CD14-positive monocyte (primary cell): ENCODE results near the gene FIBIN. TPM values are rescaled to one million over a fixed set of nuclear protein-coding genes. Genes with fewer than 3 reads are reported as not detected.

Experiments used
- DNase-seq, 3 donors: peaks; one replicate each; pipeline ENCODE4 v3.0.0-alpha.2; 2011 to 2022
- H2AFZ ChIP-seq: 2 replicates; pipeline ENCODE4 v1.6.0; 2012; ENCODE audit warnings: mild to moderate bottlenecking, low read depth, low read length, inconsistent platforms; ENCODE audit not compliant: insufficient read depth, poor library complexity, severe bottlenecking
- H3K27ac ChIP-seq, 2 donors: 1 replicate in 1 of 2; 2 replicates in 1 of 2; pipeline ENCODE4 v1.5.1; 2012 to 2013; ENCODE audit warnings: low read length in 2 of 2, control low read depth in 1 of 2, inconsistent platforms in 1 of 2, low read depth in 1 of 2, mild to moderate bottlenecking in 1 of 2
- H3K27me3 ChIP-seq, 2 donors: one replicate each; pipeline versions ENCODE4 v1.6.0 to v1.6.1; 2011 to 2013; ENCODE audit warnings: low read length in 2 of 2; ENCODE audit not compliant: control insufficient read depth in 2 of 2, insufficient read depth in 2 of 2
- H3K36me3 ChIP-seq, 2 donors: replicated peaks in 1 of 2; 1 replicate in 1 of 2; 2 replicates in 1 of 2; pipeline versions ENCODE4 v1.5.1 to v1.6.1; 2012 to 2013; ENCODE audit warnings: low read length in 2 of 2, control low read depth in 1 of 2, inconsistent platforms in 1 of 2, mild to moderate bottlenecking in 1 of 2; ENCODE audit not compliant: insufficient read depth in 2 of 2, control insufficient read depth in 1 of 2
- H3K4me1 ChIP-seq, 2 donors: 1 replicate in 1 of 2; 2 replicates in 1 of 2; pipeline versions ENCODE4 v1.5.1 to v1.6.1; 2012 to 2013; ENCODE audit warnings: low read length in 2 of 2, control low read depth in 1 of 2, inconsistent platforms in 1 of 2, mild to moderate bottlenecking in 1 of 2, moderate library complexity in 1 of 2; ENCODE audit not compliant: insufficient read depth in 2 of 2, control insufficient read depth in 1 of 2
- H3K4me2 ChIP-seq: replicated peaks from 2 replicates; pipeline ENCODE3; 2012; ENCODE audit warnings: low read length, moderate library complexity, mild to moderate bottlenecking; ENCODE audit not compliant: poor library complexity, severe bottlenecking; ENCODE audit errors: extremely low read depth
- H3K4me3 ChIP-seq, 3 experiments: fragments of 200-600 bp in 1 of 3; sonication (generic) in 1 of 3; replicated peaks in 1 of 3; 1 replicate in 2 of 3; 2 replicates in 1 of 3; pipeline ENCODE4 v1.5.1; 2011 to 2013; ENCODE audit warnings: low read length in 3 of 3, mild to moderate bottlenecking in 3 of 3, control low read depth in 2 of 3, low read depth in 2 of 3, inconsistent platforms in 1 of 3, moderate library complexity in 1 of 3
- H3K79me2 ChIP-seq: 2 replicates; pipeline ENCODE4 v1.6.0; 2012; ENCODE audit warnings: mild to moderate bottlenecking, control low read depth, inconsistent platforms, low read length, moderate library complexity; ENCODE audit not compliant: insufficient read depth
- H3K9ac ChIP-seq: 2 replicates; pipeline ENCODE4 v1.6.0; 2017; ENCODE audit warnings: low read length, mild to moderate bottlenecking; ENCODE audit not compliant: insufficient read depth, poor library complexity, severe bottlenecking
- H3K9me3 ChIP-seq, 2 donors: replicated peaks in 1 of 2; 1 replicate in 1 of 2; 2 replicates in 1 of 2; pipeline versions ENCODE4 v1.5.1 to v1.6.1; 2012 to 2013; ENCODE audit warnings: low read length in 2 of 2, control low read depth in 1 of 2; ENCODE audit not compliant: control insufficient read depth in 1 of 2, insufficient read depth in 1 of 2
- H4K20me1 ChIP-seq: 2 replicates; pipeline ENCODE4 v1.6.0; 2012; ENCODE audit warnings: mild to moderate bottlenecking, low read length, control low read depth, moderate library complexity; ENCODE audit not compliant: insufficient read depth
- H3K27ac Mint-ChIP-seq, 7 donors: one replicate each; pipeline ENCODE4 v1.8.0; 2020; ENCODE audit warnings: mild to moderate bottlenecking in 7 of 7, mixed read lengths in 7 of 7, moderate library complexity in 6 of 7, inconsistent platforms in 2 of 7
- H3K27me3 Mint-ChIP-seq, 3 donors: one replicate each; pipeline ENCODE4 v1.8.0; 2021 to 2022; ENCODE audit warnings: low read depth in 3 of 3, mild to moderate bottlenecking in 3 of 3, mixed read lengths in 3 of 3, moderate library complexity in 3 of 3, inconsistent platforms in 1 of 3
- H3K36me3 Mint-ChIP-seq, 2 donors: one replicate each; pipeline ENCODE4 v1.8.0; 2020; ENCODE audit warnings: mixed read lengths in 2 of 2, inconsistent platforms in 1 of 2, mild to moderate bottlenecking in 1 of 2
- H3K4me1 Mint-ChIP-seq: one replicate; pipeline ENCODE4 v1.8.0; 2020; ENCODE audit warnings: mild to moderate bottlenecking, mixed read lengths
- H3K4me3 Mint-ChIP-seq, 2 donors: one replicate each; pipeline ENCODE4 v1.8.0; 2020; ENCODE audit warnings: mild to moderate bottlenecking in 2 of 2, mixed read lengths in 2 of 2, moderate library complexity in 1 of 2
- H3K9me3 Mint-ChIP-seq, 7 donors: one replicate each; pipeline ENCODE4 v1.8.0; 2020 to 2022; ENCODE audit warnings: mixed read lengths in 7 of 7, mild to moderate bottlenecking in 6 of 7, moderate library complexity in 6 of 7, inconsistent platforms in 2 of 7
- WGBS: methylation state at CpG from one replicate; pipeline ENCODE4 v1.1.5; 2013; ENCODE audit warnings: missing lambda C conversion rate; ENCODE audit not compliant: insufficient coverage; 5-methylcytosine and 5-hydroxymethylcytosine counted together
- intact Hi-C, 2 donors: fragments of 100-400 bp; cut with micrococcal nuclease; formaldehyde crosslinking; loops; one replicate each; pipeline versions ENCODE4 v1.15.0 to v1.15.1; 2023
- polyA plus RNA-seq, 3 donors: library from polyadenylated mRNA; depleted of rRNA in 1 of 3; unstranded in 2 of 3; stranded (reverse) in 1 of 3; fragments of 300-500 nt in 2 of 3; fragments of >200 nt in 1 of 3; fragmentation: Illumina TruSeq in 2 of 3; gene quantifications; 1 replicate in 2 of 3; 2 replicates in 1 of 3; pipeline ENCODE4 v1.2.3, GENCODE V29; 2012 to 2021
- TF ChIP-seq, protein P1 (sequence below): fragments of 200-600 bp; IDR thresholded peaks from one replicate; pipeline ENCODE4 v1.8.0; 2022; ENCODE audit warnings: antibody characterized with exemption, mild to moderate bottlenecking

Gene FIBIN
- polyA plus RNA-seq, 3 donors = not detected

DNA sequence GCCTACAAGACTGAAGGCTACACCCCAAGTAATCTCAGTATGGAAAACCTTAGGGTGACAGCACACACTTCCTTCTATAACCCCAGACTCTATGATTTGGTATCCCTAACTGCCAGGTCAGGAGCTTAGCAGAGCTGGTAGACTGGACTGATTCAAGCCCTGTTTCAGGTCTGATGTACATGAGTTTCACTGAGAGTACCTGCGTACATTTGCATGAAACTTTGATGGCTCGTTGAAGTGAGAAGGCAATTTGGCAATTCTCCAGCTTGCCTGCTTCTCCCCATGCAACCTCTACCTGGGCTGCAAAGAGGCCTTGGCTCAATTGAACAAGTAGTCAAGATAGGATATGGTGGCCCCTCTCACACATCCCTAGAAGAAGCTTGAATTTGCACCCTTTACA is 10.2 kb downstream of the FIBIN start:
- no peaks in the 10 kb centered on the region for H3K27me3 ChIP-seq
- no peaks in the 10 kb centered on the region for H3K4me1 ChIP-seq
- no peaks in the 10 kb centered on the region for H3K36me3 ChIP-seq
- no peak overlapping the region for H3K9ac ChIP-seq
- no peak overlapping the region for H3K27ac Mint-ChIP-seq
- no peaks in the 10 kb centered on the region for H4K20me1 ChIP-seq
- no peak overlapping the region for H3K4me2 ChIP-seq
- H3K4me1 Mint-ChIP-seq = no peaks in the 10 kb centered on the region
- TF ChIP-seq, protein P1, sequence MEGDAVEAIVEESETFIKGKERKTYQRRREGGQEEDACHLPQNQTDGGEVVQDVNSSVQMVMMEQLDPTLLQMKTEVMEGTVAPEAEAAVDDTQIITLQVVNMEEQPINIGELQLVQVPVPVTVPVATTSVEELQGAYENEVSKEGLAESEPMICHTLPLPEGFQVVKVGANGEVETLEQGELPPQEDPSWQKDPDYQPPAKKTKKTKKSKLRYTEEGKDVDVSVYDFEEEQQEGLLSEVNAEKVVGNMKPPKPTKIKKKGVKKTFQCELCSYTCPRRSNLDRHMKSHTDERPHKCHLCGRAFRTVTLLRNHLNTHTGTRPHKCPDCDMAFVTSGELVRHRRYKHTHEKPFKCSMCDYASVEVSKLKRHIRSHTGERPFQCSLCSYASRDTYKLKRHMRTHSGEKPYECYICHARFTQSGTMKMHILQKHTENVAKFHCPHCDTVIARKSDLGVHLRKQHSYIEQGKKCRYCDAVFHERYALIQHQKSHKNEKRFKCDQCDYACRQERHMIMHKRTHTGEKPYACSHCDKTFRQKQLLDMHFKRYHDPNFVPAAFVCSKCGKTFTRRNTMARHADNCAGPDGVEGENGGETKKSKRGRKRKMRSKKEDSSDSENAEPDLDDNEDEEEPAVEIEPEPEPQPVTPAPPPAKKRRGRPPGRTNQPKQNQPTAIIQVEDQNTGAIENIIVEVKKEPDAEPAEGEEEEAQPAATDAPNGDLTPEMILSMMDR = no peak
- no peaks in the 10 kb centered on the region for H3K9me3 ChIP-seq
- no peak overlapping the region for H2AFZ ChIP-seq
- no peaks in the 10 kb centered on the region for H3K27me3 Mint-ChIP-seq
- WGBS = no CpG with 5 or more reads among the region's 2 CpGs
- H3K79me2 ChIP-seq = no peaks in the 10 kb centered on the region
- no peak overlapping the region for H3K27ac ChIP-seq
- no peak for DNase-seq
- no peak overlapping the region for H3K4me3 Mint-ChIP-seq
- peaks cover 0 to 4% (median 3%) of the 10 kb centered on the region in 7 donors for H3K9me3 Mint-ChIP-seq
- intact Hi-C loops = no loop called here
- H3K4me3 ChIP-seq = no peak overlapping the region
- no peaks in the 10 kb centered on the region for H3K36me3 Mint-ChIP-seq

DNA sequence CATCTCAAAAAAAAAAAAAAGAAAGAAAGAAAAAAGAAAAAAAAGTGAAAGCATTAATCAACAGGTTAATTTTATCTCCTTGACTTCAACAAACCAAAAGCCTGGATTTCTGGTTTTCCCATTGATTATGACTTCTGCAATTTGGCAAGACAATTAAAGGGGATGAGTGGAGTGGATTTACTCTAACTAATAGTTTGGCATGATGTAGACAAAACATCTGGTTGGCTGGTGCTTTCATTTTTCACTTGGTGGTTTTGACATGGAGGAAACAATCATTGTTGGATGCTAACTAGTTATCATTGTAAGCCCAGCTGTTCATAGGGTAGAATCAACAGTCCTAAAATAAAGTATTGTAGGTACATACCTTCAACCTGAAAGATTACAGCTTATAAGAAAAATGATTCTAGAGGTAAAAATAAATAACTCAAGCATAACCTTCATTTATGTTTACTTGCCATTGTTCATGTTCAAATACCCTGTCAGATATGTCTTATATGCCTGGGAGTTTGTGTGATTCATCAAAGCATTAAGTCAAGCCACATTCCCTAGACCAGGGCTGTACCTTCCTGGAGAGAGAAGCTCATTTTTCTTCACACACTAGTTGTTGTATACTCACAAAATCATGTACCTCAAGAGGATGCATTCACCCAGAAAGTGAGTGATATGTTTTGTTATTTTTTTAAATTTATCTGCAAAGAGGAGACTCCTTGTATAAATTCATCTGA is 15.1 kb downstream of the FIBIN start:
- Histone ChIP-seq H3K9ac (no peak overlapping the region), H3K79me2 (no peaks in the 10 kb centered on the region), H3K9me3 (peaks cover 0 to 5% of the 10 kb centered on the region in 2 donors), H2AFZ (no peak overlapping the region), H3K36me3 (no peaks in the 10 kb centered on the region), H3K4me1 (no peaks in the 10 kb centered on the region), H3K4me3 (no peak overlapping the region), H3K27ac (no peak overlapping the region), H3K4me2 (no peak overlapping the region), H4K20me1 (no peaks in the 10 kb centered on the region), H3K27me3 (no peaks in the 10 kb centered on the region)
- TF ChIP-seq, protein P1 = no peak
- Mint-ChIP-seq H3K36me3 (no peaks in the 10 kb centered on the region), H3K27ac (no peak overlapping the region), H3K4me1 (no peaks in the 10 kb centered on the region), H3K9me3 (peaks cover 0 to 6% (median 4%) of the 10 kb centered on the region in 7 donors), H3K4me3 (no peak overlapping the region), H3K27me3 (no peaks in the 10 kb centered on the region)
- intact Hi-C loops = no loop called here
- DNase-seq = no peak
